Stomach (tissue), 4 donors: ENCODE data around the gene CACNA1E.

Experiments
- CTCF ChIP-seq, 7 experiments: fragments of 450-650 bp in 4 of 7; fragments of 200-600 bp in 3 of 7; sonication (generic) in 3 of 7; IDR thresholded peaks; one replicate each; pipeline ENCODE4 v1.5.1; 2016 to 2019; ENCODE audit warnings: antibody characterized with exemption in 7 of 7, control low read depth in 2 of 7, mild to moderate bottlenecking in 1 of 7
- EP300 ChIP-seq: sonication (generic); formaldehyde crosslinking; IDR thresholded peaks from one replicate; pipeline ENCODE4 v1.6.1; 2017; ENCODE audit warnings: antibody characterized with exemption
- POLR2A ChIP-seq, 4 donors: fragments of 450-650 bp; IDR thresholded peaks; one replicate each; pipeline ENCODE4 v1.6.1; 2016; ENCODE audit warnings: antibody characterized with exemption in 4 of 4, control low read depth in 2 of 4, mild to moderate bottlenecking in 1 of 4, moderate library complexity in 1 of 4
- POLR2AphosphoS5 ChIP-seq, 3 donors: sonication (generic); formaldehyde crosslinking; IDR thresholded peaks; one replicate each; pipeline ENCODE4 v1.6.1; 2016; ENCODE audit warnings: antibody characterized with exemption in 3 of 3

DNA sequence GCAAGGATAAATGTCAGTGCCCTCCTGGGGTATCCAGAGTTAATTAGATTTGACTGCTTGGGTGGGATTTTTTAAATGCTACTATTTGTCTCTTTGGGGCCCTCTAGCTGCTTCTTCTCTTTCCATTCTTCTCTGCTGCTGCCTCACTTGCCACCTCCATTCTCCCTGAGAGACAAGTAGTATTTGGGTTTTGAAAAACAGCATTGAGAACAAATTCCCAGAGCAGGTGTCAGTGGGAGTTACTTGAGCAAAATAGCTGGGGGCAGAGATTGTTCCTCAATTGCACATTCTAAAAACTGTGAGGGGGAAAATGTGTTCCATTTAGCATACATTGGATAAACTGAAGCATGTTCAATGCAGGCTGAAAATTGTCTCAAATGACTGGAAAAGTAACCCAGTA is 286.5 kb downstream of the CACNA1E start:
- TF ChIP-seq CTCF (IDR thresholded peaks at IDR 0.05) (no peak), EP300 (no peak), POLR2AphosphoS5 (IDR thresholded peaks at IDR 0.05) (no peak), POLR2A (IDR thresholded peaks at IDR 0.05) (no peak)
